Uterus (tissue), 4 donors: ENCODE data around the gene ARF5. TPM values are rescaled to one million over a fixed set of nuclear protein-coding genes. Genes with fewer than 3 reads are reported as not detected.

ENCODE experiments used
- DNase-seq, 2 donors: peaks; one replicate each; pipeline ENCODE4 v3.0.0-alpha.2; 2019 to 2020
- H3K27ac ChIP-seq, 2 donors: fragments of 200-600 bp; sonication (generic); 1 replicate in 1 of 2; 2 replicates in 1 of 2; pipeline ENCODE4 v1.5.1; 2016 to 2018
- H3K27me3 ChIP-seq, 2 donors: fragments of 200-600 bp; sonication (generic); one replicate each; pipeline ENCODE4 v1.5.1; 2018 to 2019; ENCODE audit warnings: control low read depth in 1 of 2
- H3K36me3 ChIP-seq, 2 donors: fragments of 200-600 bp; sonication (generic); one replicate each; pipeline ENCODE4 v1.5.1; 2019; ENCODE audit warnings: control low read depth in 1 of 2
- H3K4me1 ChIP-seq, 2 donors: fragments of 200-600 bp; sonication (generic); one replicate each; pipeline ENCODE4 v1.5.1; 2018 to 2019; ENCODE audit warnings: control low read depth in 1 of 2
- H3K4me3 ChIP-seq, 2 donors: fragments of 200-600 bp; sonication (generic); 1 replicate in 1 of 2; 2 replicates in 1 of 2; pipeline ENCODE4 v1.5.1; 2018 to 2019; ENCODE audit warnings: mild to moderate bottlenecking in 1 of 2
- H3K9me3 ChIP-seq, 2 donors: fragments of 200-600 bp; sonication (generic); one replicate each; pipeline ENCODE4 v1.5.1; 2019; ENCODE audit warnings: control low read depth in 1 of 2
- POLR2A ChIP-seq, 2 donors: fragments of 450-650 bp; IDR thresholded peaks; one replicate each; pipeline ENCODE4 v1.6.1; 2016; ENCODE audit warnings: antibody characterized with exemption in 2 of 2, mild to moderate bottlenecking in 1 of 2, moderate library complexity in 1 of 2
- intact Hi-C: fragments of 100-400 bp; cut with DNase I; formaldehyde crosslinking; loops from one replicate; pipeline ENCODE4 v1.15.1; 2023; ENCODE audit warnings: low total_unique reads
- total RNA-seq, 4 donors: library from RNA; depleted of rRNA in 3 of 4; stranded (reverse); fragments of >200 nt in 3 of 4; gene quantifications; one replicate each; pipeline versions ENCODE4 v1.1.0 to v1.2.4, GENCODE V29; 2014 to 2023
- TF ChIP-seq, protein P1 (sequence below), 4 experiments: fragments of 200-600 bp in 2 of 4; fragments of 450-650 bp in 2 of 4; sonication (generic) in 2 of 4; IDR thresholded peaks; one replicate each; pipeline ENCODE4 v1.5.1; 2016 to 2019; ENCODE audit warnings: antibody characterized with exemption in 4 of 4, mild to moderate bottlenecking in 2 of 4, moderate library complexity in 1 of 4
- donor health status: DM: yes; HTN: yes; CAD: no.

ARF5 gene
- total RNA-seq, 4 donors from 2014 or later: 77.4 to 273 (median 122) TPM

DNA sequence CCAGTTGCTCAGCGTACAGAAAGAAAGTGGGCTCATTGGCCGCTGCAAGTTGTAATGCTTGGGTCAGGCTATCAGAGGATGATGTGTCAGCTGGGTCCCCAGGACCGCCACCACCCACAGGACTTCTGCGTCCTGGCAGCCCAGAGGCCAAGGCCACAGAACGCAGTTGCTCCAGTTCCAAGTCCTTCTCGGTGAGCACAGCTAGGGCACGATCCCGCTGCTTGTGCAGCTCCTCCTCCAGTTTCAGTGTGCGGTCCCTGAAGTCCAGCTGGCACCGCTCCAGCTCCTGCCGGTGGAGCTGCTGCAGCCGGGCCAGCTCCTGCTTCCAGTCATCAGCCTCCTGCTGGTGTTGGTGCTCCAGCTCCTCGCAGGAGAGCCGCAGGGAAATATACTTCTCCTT is 5.8 kb upstream of the ARF5 start:
- no peaks in the 10 kb centered on the region for H3K9me3 ChIP-seq
- no peak overlapping the region for H3K27ac ChIP-seq
- no peaks in the 10 kb centered on the region for H3K36me3 ChIP-seq
- H3K27me3 ChIP-seq: no peaks in the 10 kb centered on the region
- TF ChIP-seq, protein P1, sequence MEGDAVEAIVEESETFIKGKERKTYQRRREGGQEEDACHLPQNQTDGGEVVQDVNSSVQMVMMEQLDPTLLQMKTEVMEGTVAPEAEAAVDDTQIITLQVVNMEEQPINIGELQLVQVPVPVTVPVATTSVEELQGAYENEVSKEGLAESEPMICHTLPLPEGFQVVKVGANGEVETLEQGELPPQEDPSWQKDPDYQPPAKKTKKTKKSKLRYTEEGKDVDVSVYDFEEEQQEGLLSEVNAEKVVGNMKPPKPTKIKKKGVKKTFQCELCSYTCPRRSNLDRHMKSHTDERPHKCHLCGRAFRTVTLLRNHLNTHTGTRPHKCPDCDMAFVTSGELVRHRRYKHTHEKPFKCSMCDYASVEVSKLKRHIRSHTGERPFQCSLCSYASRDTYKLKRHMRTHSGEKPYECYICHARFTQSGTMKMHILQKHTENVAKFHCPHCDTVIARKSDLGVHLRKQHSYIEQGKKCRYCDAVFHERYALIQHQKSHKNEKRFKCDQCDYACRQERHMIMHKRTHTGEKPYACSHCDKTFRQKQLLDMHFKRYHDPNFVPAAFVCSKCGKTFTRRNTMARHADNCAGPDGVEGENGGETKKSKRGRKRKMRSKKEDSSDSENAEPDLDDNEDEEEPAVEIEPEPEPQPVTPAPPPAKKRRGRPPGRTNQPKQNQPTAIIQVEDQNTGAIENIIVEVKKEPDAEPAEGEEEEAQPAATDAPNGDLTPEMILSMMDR (IDR thresholded peaks at IDR 0.05): no peak
- no peak for TF ChIP-seq POLR2A (IDR thresholded peaks at IDR 0.05)
- H3K4me3 ChIP-seq: no peak overlapping the region
- DNase-seq: peak; percentile 37 to 40
- intact Hi-C loops: no loop called here
- H3K4me1 ChIP-seq: peaks cover 5 to 10% of the 10 kb centered on the region in 2 donors

DNA sequence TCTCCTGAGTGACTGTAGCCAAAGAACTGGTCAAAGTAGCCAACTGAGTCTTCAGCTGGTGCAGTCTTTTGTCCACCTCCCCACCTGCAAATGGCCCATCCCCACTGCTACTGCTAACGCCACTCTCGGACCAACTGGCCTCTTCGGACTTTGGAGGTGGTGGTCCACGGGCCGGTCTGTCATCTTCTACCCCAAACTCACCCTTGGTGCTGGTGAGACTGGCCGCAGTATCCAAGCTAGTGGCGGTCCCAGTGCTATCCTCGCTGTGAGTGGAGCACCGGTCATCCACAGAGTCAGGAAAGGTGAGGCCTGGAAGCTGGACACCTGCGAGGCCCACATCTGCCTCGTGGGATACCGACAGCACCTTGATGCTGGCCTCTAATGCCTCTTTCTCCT is 3.6 kb upstream of the ARF5 start:
- Histone ChIP-seq H3K27me3 (no peaks in the 10 kb centered on the region), H3K27ac (peak overlapping the region; percentile 83 to 89), H3K4me1 (peaks cover 4 to 11% of the 10 kb centered on the region in 2 donors), H3K36me3 (no peaks in the 10 kb centered on the region), H3K4me3 (peak overlapping the region; percentile 57 to 88), H3K9me3 (no peaks in the 10 kb centered on the region)
- TF ChIP-seq, protein P1 (IDR thresholded peaks at IDR 0.05): no peak
- no peak for TF ChIP-seq POLR2A (IDR thresholded peaks at IDR 0.05)
- intact Hi-C loops: loop anchor here (5.0 kb wide), 1 partner anchor 68 kb away; the partner anchor contains the start of gene SND1
- no peak for DNase-seq

DNA sequence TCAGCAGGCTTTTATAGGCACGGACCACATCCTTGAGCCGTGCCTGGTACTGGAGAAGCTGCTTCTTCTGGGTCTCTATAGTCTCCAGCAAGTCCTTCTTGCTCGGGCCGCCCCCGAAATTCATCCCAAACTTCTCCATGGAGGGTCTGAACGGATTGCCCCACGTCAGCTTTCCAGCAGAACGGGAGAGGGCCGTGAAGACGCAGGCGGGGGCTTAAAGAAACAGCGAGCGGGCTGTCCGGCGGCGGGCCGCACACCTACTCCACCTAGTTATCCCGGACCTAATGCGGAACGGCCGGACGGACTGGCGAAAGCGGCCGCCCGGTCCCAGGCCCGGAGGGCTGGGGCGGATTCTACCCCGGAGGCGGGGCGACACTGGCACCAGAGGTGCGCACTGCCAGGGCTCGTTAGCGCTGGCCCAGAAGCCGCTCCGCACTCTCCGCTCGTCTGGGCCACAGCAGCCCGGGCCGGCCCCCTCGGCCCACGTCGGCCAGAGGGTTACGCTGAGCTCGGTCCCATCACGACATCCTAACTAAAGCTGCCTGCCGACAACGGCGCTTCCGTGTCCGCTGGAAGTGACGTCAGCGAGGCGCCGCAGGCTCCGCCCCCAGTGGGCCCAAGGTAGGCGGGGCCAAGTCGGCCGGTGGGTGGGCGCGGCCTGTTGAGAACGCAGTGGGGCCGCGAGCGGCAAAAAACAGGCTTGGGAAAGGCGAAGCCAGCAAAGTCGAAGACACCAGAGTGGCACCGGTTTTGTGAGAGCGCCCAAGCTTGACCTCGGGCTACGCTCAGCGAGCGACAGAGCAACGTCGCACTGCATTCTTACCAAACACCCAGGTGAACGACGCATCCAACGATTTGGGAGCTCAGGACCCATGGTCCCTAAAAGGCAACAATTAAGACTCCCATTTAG is 2.9 kb upstream of the ARF5 start, which contains the start of gene GCC1:
TSS of gene GCC1 (minus strand) at position 553 of the 910 bp plus-strand sequence. CDS start at position 139, 414 bp downstream.
- Histone ChIP-seq H3K27me3 (no peaks in the 10 kb centered on the region), H3K4me3 (peak within 1 kb of the TSS; percentile 57 to 88), H3K9me3 (no peaks in the 10 kb centered on the region), H3K27ac (peak within 1 kb of the TSS; percentile 83 to 89), H3K4me1 (peaks cover 4 to 11% of the 10 kb centered on the region in 2 donors), H3K36me3 (no peaks in the 10 kb centered on the region)
- peak; percentile 89 to 90 for TF ChIP-seq POLR2A (IDR thresholded peaks at IDR 0.05)
- TF ChIP-seq, protein P1 (IDR thresholded peaks at IDR 0.05): no peak
- intact Hi-C loops: loop anchor here (5.0 kb wide), 1 partner anchor 67 kb away; the partner anchor contains the start of gene SND1
- peak; percentile 92 to 96 for DNase-seq

DNA sequence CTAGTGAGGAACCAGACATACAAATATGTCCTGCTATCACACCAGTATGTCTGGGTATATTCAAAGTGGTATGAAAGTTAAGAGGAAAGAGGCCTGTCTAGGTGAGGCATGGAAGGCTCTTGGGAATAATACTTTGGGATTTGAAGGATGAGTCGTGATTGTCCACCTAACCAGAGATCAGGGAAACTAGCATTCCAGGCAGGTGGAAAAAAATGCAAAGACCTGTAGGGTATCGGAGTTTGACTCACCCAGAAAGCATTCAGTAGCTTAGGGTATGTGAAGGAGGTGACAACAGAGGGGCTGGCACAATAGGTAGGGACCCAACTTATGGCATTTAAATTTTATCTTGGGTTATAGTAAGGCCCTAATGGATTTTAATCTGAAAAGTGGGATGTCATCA is 1.9 kb upstream of the ARF5 start:
- TF ChIP-seq POLR2A (IDR thresholded peaks at IDR 0.05): no peak
- TF ChIP-seq, protein P1 (IDR thresholded peaks at IDR 0.05): no peak
- intact Hi-C loops: loop anchor here (5.0 kb wide), 1 partner anchor 66 kb away; the partner anchor contains the start of gene SND1
- Histone ChIP-seq H3K4me3 (no peak overlapping the region), H3K27me3 (no peaks in the 10 kb centered on the region), H3K36me3 (no peaks in the 10 kb centered on the region), H3K9me3 (no peaks in the 10 kb centered on the region), H3K27ac (peak overlapping the region; percentile 83 to 89), H3K4me1 (peaks cover 4 to 11% of the 10 kb centered on the region in 2 donors)
- DNase-seq: no peak

DNA sequence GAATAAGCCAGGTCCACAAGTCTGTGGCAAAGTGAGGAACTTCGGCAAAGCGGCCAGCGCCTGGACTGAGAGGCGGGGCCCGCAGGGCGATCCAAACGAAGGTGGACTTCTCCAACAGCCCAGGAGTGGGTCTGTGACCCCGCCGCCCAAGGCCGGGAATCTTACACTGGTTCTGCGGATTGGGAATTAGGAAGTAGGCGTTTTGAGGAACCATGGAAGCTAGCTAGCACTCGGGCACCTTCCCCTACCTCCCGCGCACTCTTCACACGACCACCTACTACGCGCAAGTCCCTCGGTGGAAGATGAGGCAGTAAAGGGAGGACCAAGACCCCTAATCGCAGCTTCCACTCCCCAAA is 570 bp upstream of the ARF5 start:
- Histone ChIP-seq H3K36me3 (no peaks in the 10 kb centered on the region), H3K4me1 (peaks cover under 1 to 7% of the 10 kb centered on the region in 2 donors), H3K4me3 (peak overlapping the region; percentile 49 to 97), H3K9me3 (no peaks in the 10 kb centered on the region), H3K27me3 (no peaks in the 10 kb centered on the region), H3K27ac (peak overlapping the region; percentile 90 to 95)
- peak; percentile 24 to 32 for DNase-seq
- intact Hi-C loops: loop anchor here (5.0 kb wide), 1 partner anchor 65 kb away; the partner anchor contains the start of gene SND1
- TF ChIP-seq, protein P1 (IDR thresholded peaks at IDR 0.05): no peak
- no peak for TF ChIP-seq POLR2A (IDR thresholded peaks at IDR 0.05)
